AG04450 (cell line): Measurements from ENCODE around the gene CDX1. TPM values are rescaled to one million over a fixed set of nuclear protein-coding genes. Genes with fewer than 3 reads are reported as not detected.

ENCODE experiments used
- CTCF ChIA-PET: fragments of 300-600, 350-600 bp; formaldehyde crosslinking; extraction: SDS; loops from one replicate; lab custom pipeline; 2022; ENCODE audit warnings: antibody characterized with exemption, inconsistent platforms; lab: Charles Lee
- POLR2A ChIA-PET: fragments of 350-600 bp; formaldehyde crosslinking; extraction: SDS; loops from one replicate; lab custom pipeline; 2021; ENCODE audit warnings: antibody characterized with exemption, inconsistent platforms; lab: Yijun Ruan, JAX
- DNase-seq: peaks from one replicate; pipeline ENCODE4 v3.0.0-alpha.2; 2011; ENCODE audit warnings: low read depth, low spot score
- H3K27ac ChIP-seq: one replicate; pipeline ENCODE4 v1.5.1; 2012; ENCODE audit warnings: low read depth, low read length, control low read depth
- H3K27me3 ChIP-seq: one replicate; pipeline ENCODE4 v1.6.0; 2012; ENCODE audit warnings: low read length; ENCODE audit not compliant: control insufficient read depth, insufficient read depth
- H3K4me3 ChIP-seq: 2 replicates; pipeline ENCODE4 v1.5.1; 2011; ENCODE audit warnings: mild to moderate bottlenecking, low read depth, low read length, control low read depth
- H3K9me3 ChIP-seq: 2 replicates; pipeline ENCODE4 v1.5.1; 2012; ENCODE audit warnings: low read length; ENCODE audit not compliant: control insufficient read depth, insufficient read depth
- CTCF ChIP-seq: IDR thresholded peaks from 2 replicates; pipeline ENCODE4 v1.5.1; 2011; ENCODE audit warnings: low read depth, low read length, control low read depth, inconsistent platforms
- polyA plus RNA-seq: library from polyadenylated mRNA; depleted of rRNA; stranded (reverse); fragments of >200 nt; gene quantifications from 2 replicates; pipeline ENCODE4 v1.2.3, GENCODE V29; 2011

CDX1 gene
- polyA plus RNA-seq, 1 experiment, result 0.30 TPM

DNA sequence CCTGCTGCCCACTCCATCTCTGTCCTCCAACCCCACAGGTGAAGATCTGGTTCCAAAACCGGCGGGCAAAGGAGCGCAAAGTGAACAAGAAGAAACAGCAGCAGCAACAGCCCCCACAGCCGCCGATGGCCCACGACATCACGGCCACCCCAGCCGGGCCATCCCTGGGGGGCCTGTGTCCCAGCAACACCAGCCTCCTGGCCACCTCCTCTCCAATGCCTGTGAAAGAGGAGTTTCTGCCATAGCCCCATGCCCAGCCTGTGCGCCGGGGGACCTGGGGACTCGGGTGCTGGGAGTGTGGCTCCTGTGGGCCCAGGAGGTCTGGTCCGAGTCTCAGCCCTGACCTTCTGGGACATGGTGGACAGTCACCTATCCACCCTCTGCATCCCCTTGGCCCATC is 16.9 kb downstream of the CDX1 start:
- ChIA-PET CTCF (no interaction called here), POLR2A (no interaction called here)
- no peak for DNase-seq
- TF ChIP-seq CTCF, result no peak
- Histone ChIP-seq H3K27me3 (peaks cover 44% of the 10 kb centered on the region), H3K27ac (no peak overlapping the region), H3K4me3 (no peak overlapping the region), H3K9me3 (no peaks in the 10 kb centered on the region; the same call in 1 of the 2 replicates)

GRCh38 chr5:150184006-150184405 is 17.4 kb downstream of the CDX1 start:
- DNase-seq, result no peak

GRCh38 chr5:150184990-150185912 is 18.7 kb downstream of the CDX1 start:
- ChIA-PET POLR2A (no interaction called here), CTCF (no interaction called here)
- no peak overlapping the region for H3K4me3 ChIP-seq
- peaks cover 56% of the 10 kb centered on the region for H3K27me3 ChIP-seq
- no peak for DNase-seq
- no peak overlapping the region for H3K27ac ChIP-seq
- H3K9me3 ChIP-seq, result peaks cover 1% of the 10 kb centered on the region; the same call in 1 of the 2 replicates
- TF ChIP-seq CTCF, result no peak

More at GRCh38 chr5:150184006-150184405, 17.4 kb downstream of the CDX1 start:
- ChIA-PET POLR2A (no interaction called here), CTCF (no interaction called here)
- TF ChIP-seq CTCF, result no peak
- Histone ChIP-seq H3K27ac (no peak overlapping the region), H3K9me3 (no peaks in the 10 kb centered on the region; the same call in 1 of the 2 replicates), H3K27me3 (peaks cover 50% of the 10 kb centered on the region), H3K4me3 (no peak overlapping the region)

DNA sequence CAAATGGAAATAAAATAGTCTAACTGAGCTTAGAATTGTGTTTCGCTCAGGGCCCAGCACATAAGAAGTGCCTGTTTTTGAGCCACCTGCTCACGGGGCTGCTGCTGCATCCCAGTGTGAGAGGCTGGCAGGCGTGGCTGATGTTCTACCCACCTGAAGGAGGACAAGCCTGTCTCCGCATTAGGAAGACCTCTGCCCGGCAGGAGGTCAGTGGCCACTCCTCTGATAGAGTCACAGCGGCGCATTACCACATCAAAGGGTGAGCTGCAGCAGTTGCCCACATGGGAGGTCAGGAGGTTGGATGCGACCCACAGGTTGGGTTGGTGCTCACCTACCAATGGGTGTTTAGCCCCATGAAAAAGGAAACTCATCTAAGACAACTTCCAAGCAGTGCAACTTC is 19.6 kb downstream of the CDX1 start:
- CTCF ChIA-PET, result interaction anchor here (1.5 kb wide), 1 partner anchor 10 kb away, joined by 3 read pairs; no protein-coding TSS in a partner anchor
- peaks cover 64% of the 10 kb centered on the region for H3K27me3 ChIP-seq
- POLR2A ChIA-PET, result no interaction called here

More for the DNA sequence above, 19.6 kb downstream of the CDX1 start:
- Histone ChIP-seq H3K4me3 (no peak overlapping the region), H3K27ac (no peak overlapping the region), H3K9me3 (peaks cover 4% of the 10 kb centered on the region; the same call in 1 of the 2 replicates)
- TF ChIP-seq CTCF, result no peak
- no peak for DNase-seq
